Neural progenitor cell (in vitro differentiated cells): ENCODE results near the gene ALS2CL.

Source experiments
- EZH2phosphoT487 ChIP-seq: fragments of 200-600 bp; sonication (generic); IDR thresholded peaks from 2 replicates; pipeline ENCODE4 v1.6.1; 2017; ENCODE audit warnings: antibody characterized with exemption
- TF ChIP-seq, protein P1 (sequence below): fragments of 200-600 bp; sonication (generic); IDR thresholded peaks from 2 replicates; pipeline ENCODE4 v1.5.1; 2017; ENCODE audit warnings: antibody characterized with exemption, mild to moderate bottlenecking

DNA sequence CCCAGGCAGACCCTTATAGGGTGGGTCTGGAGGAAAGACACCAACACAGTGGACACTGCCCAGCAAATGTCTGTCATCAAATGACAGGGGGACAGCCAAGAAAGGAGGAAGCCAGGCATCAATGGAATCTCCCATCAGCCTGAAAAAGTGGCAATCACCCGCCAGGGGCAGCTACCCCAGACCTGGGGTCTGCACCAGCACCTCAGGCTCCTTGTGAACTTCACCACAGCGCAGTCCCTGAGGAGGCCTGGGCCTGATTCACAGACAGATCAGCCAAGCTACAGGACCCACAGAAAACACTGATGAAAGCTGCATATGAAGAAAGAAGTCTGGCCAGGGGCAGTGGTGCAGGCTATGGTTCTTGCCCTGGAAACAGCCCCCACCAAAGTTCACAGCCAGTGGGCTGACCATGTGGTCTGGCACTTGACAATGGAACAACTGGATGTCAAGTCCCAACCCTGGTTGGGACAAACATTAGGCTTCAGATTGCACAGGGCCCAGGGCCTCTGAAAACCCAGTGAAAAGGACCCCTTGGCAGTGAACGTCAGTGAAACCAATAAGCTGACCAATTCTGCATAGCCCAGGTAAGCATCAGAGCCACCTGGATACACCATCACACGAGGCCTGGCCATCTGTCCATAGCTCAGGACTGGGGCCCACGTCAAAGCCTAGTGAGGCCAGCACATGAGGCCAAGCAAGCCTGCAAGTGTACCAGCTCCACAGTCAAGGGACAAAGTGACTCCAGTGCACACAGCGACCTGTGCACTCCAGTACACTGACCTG, 29.1 kb downstream of the ALS2CL start:
- TF ChIP-seq, protein P1, sequence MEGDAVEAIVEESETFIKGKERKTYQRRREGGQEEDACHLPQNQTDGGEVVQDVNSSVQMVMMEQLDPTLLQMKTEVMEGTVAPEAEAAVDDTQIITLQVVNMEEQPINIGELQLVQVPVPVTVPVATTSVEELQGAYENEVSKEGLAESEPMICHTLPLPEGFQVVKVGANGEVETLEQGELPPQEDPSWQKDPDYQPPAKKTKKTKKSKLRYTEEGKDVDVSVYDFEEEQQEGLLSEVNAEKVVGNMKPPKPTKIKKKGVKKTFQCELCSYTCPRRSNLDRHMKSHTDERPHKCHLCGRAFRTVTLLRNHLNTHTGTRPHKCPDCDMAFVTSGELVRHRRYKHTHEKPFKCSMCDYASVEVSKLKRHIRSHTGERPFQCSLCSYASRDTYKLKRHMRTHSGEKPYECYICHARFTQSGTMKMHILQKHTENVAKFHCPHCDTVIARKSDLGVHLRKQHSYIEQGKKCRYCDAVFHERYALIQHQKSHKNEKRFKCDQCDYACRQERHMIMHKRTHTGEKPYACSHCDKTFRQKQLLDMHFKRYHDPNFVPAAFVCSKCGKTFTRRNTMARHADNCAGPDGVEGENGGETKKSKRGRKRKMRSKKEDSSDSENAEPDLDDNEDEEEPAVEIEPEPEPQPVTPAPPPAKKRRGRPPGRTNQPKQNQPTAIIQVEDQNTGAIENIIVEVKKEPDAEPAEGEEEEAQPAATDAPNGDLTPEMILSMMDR: no peak
- TF ChIP-seq EZH2phosphoT487: no peak
